Measurements from ENCODE around the gene CDKN2B-AS1. TPM values are rescaled to one million over a fixed set of nuclear protein-coding genes. Genes with fewer than 3 reads are reported as not detected.

CDKN2B-AS1 gene
- total RNA-seq, 2 donors from 2014 or later, result not detected

GRCh38 chr9:22031655-22032411 lies 37.2 kb downstream of the CDKN2B-AS1 start:
- Mint-ChIP-seq H3K27me3 (ENCODE audit: insufficient read depth) (peaks cover 2% of the 10 kb centered on the region), H3K36me3 (ENCODE audit: low read depth) (no peaks in the 10 kb centered on the region), H3K27ac (no peak overlapping the region), H3K9me3 (no peaks in the 10 kb centered on the region), H3K4me3 (no peak overlapping the region), H3K4me1 (peaks cover 4% of the 10 kb centered on the region)
- Histone ChIP-seq H3K36me3 (ENCODE audit: control insufficient read depth, insufficient read depth, low read length) (no peaks in the 10 kb centered on the region), H3K4me3 (ENCODE audit: low read length) (no peak overlapping the region), H3K9ac (ENCODE audit: extremely low read depth, low read length, poor library complexity, severe bottlenecking) (no peak overlapping the region), H3K9me3 (ENCODE audit: control insufficient read depth, low read length) (no peaks in the 10 kb centered on the region), H3K27me3 (ENCODE audit: control insufficient read depth, insufficient read depth, low read length, poor library complexity, severe bottlenecking) (no peaks in the 10 kb centered on the region), H3K27ac (ENCODE audit: low read depth, low read length) (no peak overlapping the region), H3K4me1 (ENCODE audit: control insufficient read depth, insufficient read depth, low read length) (no peaks in the 10 kb centered on the region)
- WGBS, 2 experiments (ENCODE audit: insufficient coverage in 1 of 2, insufficient read length in 1 of 2), result 94 to 95% methylated on average over 3 to 4 of the region's 4 CpGs
- TF ChIP-seq CTCF (conservative IDR thresholded peaks at IDR 0.05), result no peak
- no peak for DNase-seq

- no peaks in the 10 kb centered on the region for H3K36me3 ChIP-seq (ENCODE audit: control insufficient read depth, insufficient read depth, low read length)
- no peak for TF ChIP-seq CTCF (conservative IDR thresholded peaks at IDR 0.05)
- peaks cover 2% of the 10 kb centered on the region for H3K27me3 Mint-ChIP-seq (ENCODE audit: insufficient read depth)
- H3K27ac Mint-ChIP-seq, result no peak overlapping the region
- no peaks in the 10 kb centered on the region for H3K9me3 Mint-ChIP-seq
- WGBS, 2 experiments (ENCODE audit: insufficient coverage in 1 of 2, insufficient read length in 1 of 2), result 85 to 92% methylated on average over 4 to 8 of the region's 8 CpGs
- peaks cover 4% of the 10 kb centered on the region for H3K4me1 Mint-ChIP-seq
- H3K4me3 ChIP-seq (ENCODE audit: low read length), result no peak overlapping the region
- no peak overlapping the region for H3K27ac ChIP-seq (ENCODE audit: low read depth, low read length)
- H3K4me3 Mint-ChIP-seq, result no peak overlapping the region
- H3K9ac ChIP-seq (ENCODE audit: extremely low read depth, low read length, poor library complexity, severe bottlenecking), result no peak overlapping the region
- no peak for DNase-seq
- no peaks in the 10 kb centered on the region for H3K36me3 Mint-ChIP-seq (ENCODE audit: low read depth)
- no peaks in the 10 kb centered on the region for H3K9me3 ChIP-seq (ENCODE audit: control insufficient read depth, low read length)
- no peaks in the 10 kb centered on the region for H3K27me3 ChIP-seq (ENCODE audit: control insufficient read depth, insufficient read depth, low read length, poor library complexity, severe bottlenecking)
- no peaks in the 10 kb centered on the region for H3K4me1 ChIP-seq (ENCODE audit: control insufficient read depth, insufficient read depth, low read length)
Observed at GRCh38 chr9:22033012-22033630, 38.5 kb downstream of the CDKN2B-AS1 start.

GRCh38 chr9:22035591-22036011 lies 41.0 kb downstream of the CDKN2B-AS1 start:
- no peak for DNase-seq
- Histone ChIP-seq H3K4me1 (ENCODE audit: control insufficient read depth, insufficient read depth, low read length) (no peaks in the 10 kb centered on the region), H3K27me3 (ENCODE audit: control insufficient read depth, insufficient read depth, low read length, poor library complexity, severe bottlenecking) (no peaks in the 10 kb centered on the region), H3K4me3 (ENCODE audit: low read length) (no peak overlapping the region), H3K27ac (ENCODE audit: low read depth, low read length) (no peak overlapping the region), H3K36me3 (ENCODE audit: control insufficient read depth, insufficient read depth, low read length) (no peaks in the 10 kb centered on the region), H3K9me3 (ENCODE audit: control insufficient read depth, low read length) (no peaks in the 10 kb centered on the region), H3K9ac (ENCODE audit: extremely low read depth, low read length, poor library complexity, severe bottlenecking) (no peak overlapping the region)
- no peaks in the 10 kb centered on the region for H3K36me3 Mint-ChIP-seq (ENCODE audit: low read depth)
- H3K27ac Mint-ChIP-seq, result no peak overlapping the region
- no peaks in the 10 kb centered on the region for H3K9me3 Mint-ChIP-seq
- WGBS, 2 experiments (ENCODE audit: insufficient coverage in 1 of 2, insufficient read length in 1 of 2), result 91 to 94% methylated on average over 2 of the region's 2 CpGs
- H3K27me3 Mint-ChIP-seq (ENCODE audit: insufficient read depth), result peaks cover 2% of the 10 kb centered on the region
- H3K4me3 Mint-ChIP-seq, result no peak overlapping the region
- H3K4me1 Mint-ChIP-seq, result no peaks in the 10 kb centered on the region
- TF ChIP-seq CTCF (conservative IDR thresholded peaks at IDR 0.05), result no peak
